ENCODE data around the gene NTRK2.

The NTRK2 gene

GRCh38 chr9:84742261-84742660 lies 72.7 kb downstream of the NTRK2 start:
- Histone ChIP-seq H3K9ac (ENCODE audit: low read length) (no peak overlapping the region), H3K27ac (ENCODE audit: low read depth, low read length) (no peak overlapping the region), H3K9me3 (ENCODE audit: low read length) (no peaks in the 10 kb centered on the region), H3K4me3 (ENCODE audit: low read depth in 1 of 2, low read length in 2 of 2) (no peak overlapping the region), H3K4me1 (ENCODE audit: insufficient read depth, low read length) (no peaks in the 10 kb centered on the region), H3K27me3 (ENCODE audit: control insufficient read depth in 1 of 2, insufficient read depth in 2 of 2, low read length in 2 of 2) (no peaks in the 10 kb centered on the region), H3K36me3 (ENCODE audit: insufficient read depth, low read length) (no peaks in the 10 kb centered on the region)

DNA sequence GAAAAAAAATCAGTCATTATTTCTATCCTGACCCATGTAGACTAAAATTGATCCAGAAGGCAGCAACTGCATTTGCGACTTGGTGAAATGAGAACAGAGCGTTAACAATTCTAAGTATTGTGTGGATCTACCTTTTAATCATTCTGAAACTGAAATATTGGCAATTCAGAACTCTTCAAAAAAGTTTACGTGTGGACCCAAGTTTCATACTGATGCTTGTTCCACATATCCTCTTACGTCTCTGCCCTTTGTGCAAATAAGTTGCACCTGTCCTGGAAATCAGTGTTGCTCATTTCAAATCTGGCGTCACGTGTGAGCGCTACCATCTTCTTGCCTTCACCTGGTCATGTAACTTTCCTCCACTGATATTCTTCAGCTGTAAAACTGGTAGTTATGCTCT lies 74.7 kb downstream of the NTRK2 start:
- H3K4me3 ChIP-seq (ENCODE audit: low read depth in 1 of 2, low read length in 2 of 2) = no peak overlapping the region
- H3K27me3 ChIP-seq (ENCODE audit: control insufficient read depth in 1 of 2, insufficient read depth in 2 of 2, low read length in 2 of 2) = no peaks in the 10 kb centered on the region
- H3K9ac ChIP-seq (ENCODE audit: low read length) = no peak overlapping the region
- H3K4me1 ChIP-seq (ENCODE audit: insufficient read depth, low read length) = no peaks in the 10 kb centered on the region
- no peaks in the 10 kb centered on the region for H3K36me3 ChIP-seq (ENCODE audit: insufficient read depth, low read length)
- H3K27ac ChIP-seq (ENCODE audit: low read depth, low read length) = no peak overlapping the region
- H3K9me3 ChIP-seq (ENCODE audit: low read length) = no peaks in the 10 kb centered on the region

DNA sequence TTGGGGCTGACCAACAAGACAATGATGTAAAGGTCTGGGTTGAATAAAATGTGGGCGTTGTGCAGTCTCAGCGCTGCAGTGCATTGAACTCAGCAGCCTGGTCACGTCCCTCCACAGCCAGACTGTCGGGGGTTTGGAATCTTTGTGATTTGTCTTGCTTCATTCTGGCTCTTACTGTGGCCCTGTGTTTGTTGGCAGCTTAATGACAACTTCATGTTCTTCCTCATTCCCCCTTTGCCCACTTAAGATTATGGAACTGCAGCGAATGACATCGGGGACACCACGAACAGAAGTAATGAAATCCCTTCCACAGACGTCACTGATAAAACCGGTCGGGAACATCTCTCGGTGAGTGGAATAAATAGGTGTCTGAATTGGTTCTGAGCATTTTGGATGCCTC lies 75.2 kb downstream of the NTRK2 start:
- Histone ChIP-seq H3K9ac (ENCODE audit: low read length) (no peak overlapping the region), H3K4me1 (ENCODE audit: insufficient read depth, low read length) (no peaks in the 10 kb centered on the region), H3K9me3 (ENCODE audit: low read length) (no peaks in the 10 kb centered on the region), H3K36me3 (ENCODE audit: insufficient read depth, low read length) (no peaks in the 10 kb centered on the region), H3K27ac (ENCODE audit: low read depth, low read length) (no peak overlapping the region), H3K27me3 (ENCODE audit: control insufficient read depth in 1 of 2, insufficient read depth in 2 of 2, low read length in 2 of 2) (no peaks in the 10 kb centered on the region), H3K4me3 (ENCODE audit: low read depth in 1 of 2, low read length in 2 of 2) (no peak overlapping the region)

DNA sequence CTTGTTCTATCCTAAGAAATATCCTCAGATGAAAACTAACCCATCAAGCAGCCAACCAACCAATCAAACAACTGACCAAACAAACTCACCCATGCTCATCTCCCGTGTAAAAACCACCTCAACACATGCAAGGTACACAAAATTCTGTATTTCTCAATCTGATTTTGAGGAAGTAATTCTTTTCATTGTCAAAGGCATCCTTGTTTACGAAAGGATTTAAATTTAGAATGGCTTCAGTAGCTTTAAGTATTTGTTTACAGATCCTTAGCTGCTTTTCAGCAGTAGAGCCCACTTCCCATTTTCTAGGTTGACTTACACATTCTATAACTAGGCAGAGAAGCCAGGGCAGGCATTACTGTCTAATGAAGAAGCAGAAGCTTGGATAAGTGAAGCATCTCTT lies 78.6 kb downstream of the NTRK2 start:
- Histone ChIP-seq H3K9me3 (ENCODE audit: low read length) (no peaks in the 10 kb centered on the region), H3K27ac (ENCODE audit: low read depth, low read length) (no peak overlapping the region), H3K9ac (ENCODE audit: low read length) (no peak overlapping the region), H3K4me1 (ENCODE audit: insufficient read depth, low read length) (no peaks in the 10 kb centered on the region), H3K27me3 (ENCODE audit: control insufficient read depth in 1 of 2, insufficient read depth in 2 of 2, low read length in 2 of 2) (no peaks in the 10 kb centered on the region), H3K36me3 (ENCODE audit: insufficient read depth, low read length) (no peaks in the 10 kb centered on the region), H3K4me3 (ENCODE audit: low read depth in 1 of 2, low read length in 2 of 2) (no peak overlapping the region)

GRCh38 chr9:84750152-84750865 lies 80.8 kb downstream of the NTRK2 start:
- H3K36me3 ChIP-seq (ENCODE audit: insufficient read depth, low read length) = no peaks in the 10 kb centered on the region
- H3K4me1 ChIP-seq (ENCODE audit: insufficient read depth, low read length) = no peaks in the 10 kb centered on the region
- H3K27ac ChIP-seq (ENCODE audit: low read depth, low read length) = no peak overlapping the region
- H3K27me3 ChIP-seq (ENCODE audit: control insufficient read depth in 1 of 2, insufficient read depth in 2 of 2, low read length in 2 of 2) = no peaks in the 10 kb centered on the region
- H3K4me3 ChIP-seq (ENCODE audit: low read depth in 1 of 2, low read length in 2 of 2) = no peak overlapping the region
- no peak overlapping the region for H3K9ac ChIP-seq (ENCODE audit: low read length)
- H3K9me3 ChIP-seq (ENCODE audit: low read length) = no peaks in the 10 kb centered on the region

DNA sequence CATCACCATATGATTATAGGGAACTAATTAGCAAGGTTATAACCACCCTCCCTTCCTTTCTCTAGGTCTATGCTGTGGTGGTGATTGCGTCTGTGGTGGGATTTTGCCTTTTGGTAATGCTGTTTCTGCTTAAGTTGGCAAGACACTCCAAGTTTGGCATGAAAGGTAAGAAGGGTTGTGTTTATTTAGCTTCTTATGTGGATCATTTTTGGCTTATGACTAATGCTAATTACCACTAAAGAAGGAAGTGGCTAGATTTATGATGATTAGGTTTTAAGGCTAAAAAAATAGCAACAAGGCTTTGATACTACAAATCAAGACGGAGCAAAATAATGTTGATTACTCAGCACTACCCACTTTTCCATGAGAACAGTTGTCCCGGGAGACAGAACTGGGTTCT lies 82.4 kb downstream of the NTRK2 start:
- no peaks in the 10 kb centered on the region for H3K27me3 ChIP-seq (ENCODE audit: control insufficient read depth in 1 of 2, insufficient read depth in 2 of 2, low read length in 2 of 2)
- H3K36me3 ChIP-seq (ENCODE audit: insufficient read depth, low read length) = no peaks in the 10 kb centered on the region
- H3K4me1 ChIP-seq (ENCODE audit: insufficient read depth, low read length) = peaks cover 9% of the 10 kb centered on the region
- H3K27ac ChIP-seq (ENCODE audit: low read depth, low read length) = no peak overlapping the region
- no peak overlapping the region for H3K9ac ChIP-seq (ENCODE audit: low read length)
- H3K4me3 ChIP-seq (ENCODE audit: low read depth in 1 of 2, low read length in 2 of 2) = no peak overlapping the region
- H3K9me3 ChIP-seq (ENCODE audit: low read length) = no peaks in the 10 kb centered on the region

- Histone ChIP-seq H3K9ac (ENCODE audit: low read length) (no peak overlapping the region), H3K36me3 (ENCODE audit: insufficient read depth, low read length) (no peaks in the 10 kb centered on the region), H3K9me3 (ENCODE audit: low read length) (no peaks in the 10 kb centered on the region), H3K4me1 (ENCODE audit: insufficient read depth, low read length) (peaks cover 9% of the 10 kb centered on the region), H3K27me3 (ENCODE audit: control insufficient read depth in 1 of 2, insufficient read depth in 2 of 2, low read length in 2 of 2) (no peaks in the 10 kb centered on the region), H3K4me3 (ENCODE audit: low read depth in 1 of 2, low read length in 2 of 2) (no peak overlapping the region), H3K27ac (ENCODE audit: low read depth, low read length) (no peak overlapping the region)
Measured at GRCh38 chr9:84754461-84754860, 84.9 kb downstream of the NTRK2 start.

DNA sequence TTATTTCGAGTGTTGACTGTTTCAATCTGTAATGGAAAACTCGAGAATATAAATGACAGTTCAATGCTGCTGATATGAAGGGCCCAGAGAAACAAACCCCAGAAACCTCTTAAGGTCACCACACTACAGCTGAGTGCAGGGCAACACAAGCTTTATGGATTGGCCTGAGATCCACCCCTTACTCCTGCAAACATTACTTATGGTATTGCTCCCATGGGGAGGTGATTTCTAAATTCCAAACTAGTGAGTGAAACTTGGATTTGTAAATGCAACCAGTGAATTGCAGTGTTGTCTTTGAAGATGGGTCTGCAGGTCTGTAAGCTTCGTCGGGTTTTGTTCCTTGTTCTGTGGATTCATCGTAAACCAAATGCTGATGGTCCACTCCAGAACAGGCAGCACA lies 85.4 kb downstream of the NTRK2 start:
- no peaks in the 10 kb centered on the region for H3K36me3 ChIP-seq (ENCODE audit: insufficient read depth, low read length)
- H3K27me3 ChIP-seq (ENCODE audit: control insufficient read depth in 1 of 2, insufficient read depth in 2 of 2, low read length in 2 of 2) = no peaks in the 10 kb centered on the region
- H3K9ac ChIP-seq (ENCODE audit: low read length) = no peak overlapping the region
- no peaks in the 10 kb centered on the region for H3K9me3 ChIP-seq (ENCODE audit: low read length)
- H3K4me3 ChIP-seq (ENCODE audit: low read depth in 1 of 2, low read length in 2 of 2) = no peak overlapping the region
- no peak overlapping the region for H3K27ac ChIP-seq (ENCODE audit: low read depth, low read length)
- peaks cover 9% of the 10 kb centered on the region for H3K4me1 ChIP-seq (ENCODE audit: insufficient read depth, low read length)

GRCh38 chr9:84755380-84755779 lies 85.9 kb downstream of the NTRK2 start:
- Histone ChIP-seq H3K27me3 (ENCODE audit: control insufficient read depth in 1 of 2, insufficient read depth in 2 of 2, low read length in 2 of 2) (no peaks in the 10 kb centered on the region), H3K9ac (ENCODE audit: low read length) (no peak overlapping the region), H3K9me3 (ENCODE audit: low read length) (no peaks in the 10 kb centered on the region), H3K27ac (ENCODE audit: low read depth, low read length) (no peak overlapping the region), H3K4me3 (ENCODE audit: low read depth in 1 of 2, low read length in 2 of 2) (no peak overlapping the region), H3K36me3 (ENCODE audit: insufficient read depth, low read length) (no peaks in the 10 kb centered on the region), H3K4me1 (ENCODE audit: insufficient read depth, low read length) (peaks cover 9% of the 10 kb centered on the region)

GRCh38 chr9:84756171-84756570 lies 86.6 kb downstream of the NTRK2 start:
- Histone ChIP-seq H3K27me3 (ENCODE audit: control insufficient read depth in 1 of 2, insufficient read depth in 2 of 2, low read length in 2 of 2) (no peaks in the 10 kb centered on the region), H3K9ac (ENCODE audit: low read length) (no peak overlapping the region), H3K4me1 (ENCODE audit: insufficient read depth, low read length) (peaks cover 9% of the 10 kb centered on the region), H3K27ac (ENCODE audit: low read depth, low read length) (no peak overlapping the region), H3K4me3 (ENCODE audit: low read depth in 1 of 2, low read length in 2 of 2) (no peak overlapping the region), H3K36me3 (ENCODE audit: insufficient read depth, low read length) (no peaks in the 10 kb centered on the region), H3K9me3 (ENCODE audit: low read length) (no peaks in the 10 kb centered on the region)

- Histone ChIP-seq H3K9ac (ENCODE audit: low read length) (no peak overlapping the region), H3K4me3 (ENCODE audit: low read depth in 1 of 2, low read length in 2 of 2) (no peak overlapping the region), H3K27me3 (ENCODE audit: control insufficient read depth in 1 of 2, insufficient read depth in 2 of 2, low read length in 2 of 2) (no peaks in the 10 kb centered on the region), H3K9me3 (ENCODE audit: low read length) (no peaks in the 10 kb centered on the region), H3K36me3 (ENCODE audit: insufficient read depth, low read length) (no peaks in the 10 kb centered on the region), H3K4me1 (ENCODE audit: insufficient read depth, low read length) (peaks cover 9% of the 10 kb centered on the region), H3K27ac (ENCODE audit: low read depth, low read length) (no peak overlapping the region)
Measured at GRCh38 chr9:84756731-84757130, 87.2 kb downstream of the NTRK2 start.

GRCh38 chr9:84758817-84759216 lies 89.3 kb downstream of the NTRK2 start:
- Histone ChIP-seq H3K27ac (ENCODE audit: low read depth, low read length) (no peak overlapping the region), H3K4me1 (ENCODE audit: insufficient read depth, low read length) (peaks cover 9% of the 10 kb centered on the region), H3K9me3 (ENCODE audit: low read length) (no peaks in the 10 kb centered on the region), H3K27me3 (ENCODE audit: control insufficient read depth in 1 of 2, insufficient read depth in 2 of 2, low read length in 2 of 2) (no peaks in the 10 kb centered on the region), H3K36me3 (ENCODE audit: insufficient read depth, low read length) (no peaks in the 10 kb centered on the region), H3K9ac (ENCODE audit: low read length) (no peak overlapping the region), H3K4me3 (ENCODE audit: low read depth in 1 of 2, low read length in 2 of 2) (no peak overlapping the region)

Measured in muscle layer of colon (tissue), 2 donors.